Keratinocyte (primary cell): ENCODE measurements around the gene AGR3. TPM values are rescaled to one million over a fixed set of nuclear protein-coding genes. Genes with fewer than 3 reads are reported as not detected.

Experiments
- DNase-seq: peaks from one replicate; pipeline ENCODE4 v3.0.0-alpha.2; 2011; ENCODE audit warnings: low read depth, missing footprints, low spot score
- FAIRE-seq: peaks from 2 replicates; lab custom pipeline; 2011; peaks lifted over from hg19 to GRCh38; lab: Jason Lieb, UNC
- H2AFZ ChIP-seq: 2 replicates; pipeline ENCODE4 v1.6.0; 2012; ENCODE audit warnings: low read length, control low read depth, inconsistent platforms; ENCODE audit not compliant: control insufficient read depth
- H3K27ac ChIP-seq: 2 replicates; pipeline ENCODE4 v1.5.1; 2011; ENCODE audit warnings: low read length; ENCODE audit not compliant: control insufficient read depth, insufficient read depth
- H3K27me3 ChIP-seq: 3 replicates; pipeline ENCODE4 v1.6.0; 2011; ENCODE audit warnings: low read length; ENCODE audit not compliant: control insufficient read depth, insufficient read depth; ENCODE audit errors: extremely low read depth
- H3K36me3 ChIP-seq, 2 experiments: 2 replicates in 1 of 2; 3 replicates in 1 of 2; pipeline ENCODE4 v1.5.1; 2011; ENCODE audit warnings: low read length in 2 of 2, mild to moderate bottlenecking in 1 of 2; ENCODE audit not compliant: control insufficient read depth in 2 of 2, insufficient read depth in 2 of 2; ENCODE audit errors: extremely low read depth in 1 of 2
- H3K4me1 ChIP-seq: 3 replicates; pipeline ENCODE4 v1.5.1; 2011; ENCODE audit warnings: low read length; ENCODE audit not compliant: control insufficient read depth, insufficient read depth; ENCODE audit errors: extremely low read depth
- H3K4me2 ChIP-seq: 3 replicates; pipeline ENCODE4 v1.6.0; 2011; ENCODE audit warnings: low read depth, low read length; ENCODE audit not compliant: control insufficient read depth, insufficient read depth; ENCODE audit errors: extremely low read depth
- H3K4me3 ChIP-seq, 3 experiments: fragments of 200-600 bp in 1 of 3; sonication (generic) in 1 of 3; 2 replicates in 2 of 3; 3 replicates in 1 of 3; pipeline ENCODE4 v1.5.1; 2011 to 2016; ENCODE audit warnings: low read length in 3 of 3, mild to moderate bottlenecking in 3 of 3, control low read depth in 2 of 3, inconsistent platforms in 1 of 3, low read depth in 1 of 3, mixed read lengths in 1 of 3, mixed run types in 1 of 3, moderate library complexity in 1 of 3; ENCODE audit not compliant: control insufficient read depth in 2 of 3, insufficient read depth in 2 of 3; ENCODE audit errors: extremely low read depth in 1 of 3
- H3K79me2 ChIP-seq: 2 replicates; pipeline ENCODE4 v1.6.0; 2012; ENCODE audit warnings: low read length; ENCODE audit not compliant: control insufficient read depth, insufficient read depth
- H3K9ac ChIP-seq: 3 replicates; pipeline ENCODE4 v1.6.0; 2011; ENCODE audit warnings: low read length; ENCODE audit not compliant: control insufficient read depth, insufficient read depth; ENCODE audit errors: extremely low read depth
- H3K9me1 ChIP-seq: 3 replicates; pipeline ENCODE4 v1.6.0; 2011; ENCODE audit warnings: low read length; ENCODE audit not compliant: control insufficient read depth, insufficient read depth; ENCODE audit errors: extremely low read depth
- H3K9me3 ChIP-seq: 2 replicates; pipeline ENCODE4 v1.5.1; 2012; ENCODE audit warnings: low read depth, low read length; ENCODE audit not compliant: control insufficient read depth
- H4K20me1 ChIP-seq: 3 replicates; pipeline ENCODE4 v1.6.0; 2011; ENCODE audit warnings: low read length; ENCODE audit not compliant: control insufficient read depth, insufficient read depth; ENCODE audit errors: extremely low read depth
- EZH2 ChIP-seq: IDR thresholded peaks from one replicate; pipeline ENCODE4 v1.6.1; 2012; ENCODE audit warnings: inconsistent platforms, mild to moderate bottlenecking, low read length, moderate library complexity
- dilution Hi-C: fragments of 300-500 bp; cut with MboI; formaldehyde crosslinking; loops from one replicate; pipeline ENCODE4 v1.7.0; 2020; ENCODE audit warnings: low sequenced_read_pairs; ENCODE audit not compliant: extremely low pct_ligation_motif_present
- polyA plus RNA-seq, 5 experiments: library from polyadenylated mRNA; depleted of rRNA in 3 of 5; stranded (reverse) in 3 of 5; stranded (forward) in 1 of 5; unstranded in 1 of 5; fragments of >200 nt; gene quantifications; 1 replicate in 1 of 5; 2 replicates in 3 of 5; 3 replicates in 1 of 5; pipeline versions ENCODE4 v1.2.1 to v1.2.3, GENCODE V29; 2011 to 2012; ENCODE audit warnings: missing spikeins in 2 of 5, low read depth in 1 of 5, low replicate concordance in 1 of 5
- TF ChIP-seq, protein P1 (sequence below), 3 experiments: IDR thresholded peaks in 1 of 3; conservative IDR thresholded peaks in 1 of 3; optimal IDR thresholded peaks in 1 of 3; 2 replicates in 2 of 3; 3 replicates in 1 of 3; pipeline versions ENCODE3 to v1.5.1; 2011; ENCODE audit warnings: low read length in 3 of 3, mild to moderate bottlenecking in 3 of 3, moderate library complexity in 2 of 3, control low read depth in 1 of 3, inconsistent platforms in 1 of 3; ENCODE audit not compliant: insufficient read depth in 2 of 3; ENCODE audit errors: extremely low read depth in 1 of 3

Gene AGR3
- polyA plus RNA-seq, 1 donor (not counting 4 experiments of a cell fraction or from before 2014, with no cell fraction given) = not detected

DNA sequence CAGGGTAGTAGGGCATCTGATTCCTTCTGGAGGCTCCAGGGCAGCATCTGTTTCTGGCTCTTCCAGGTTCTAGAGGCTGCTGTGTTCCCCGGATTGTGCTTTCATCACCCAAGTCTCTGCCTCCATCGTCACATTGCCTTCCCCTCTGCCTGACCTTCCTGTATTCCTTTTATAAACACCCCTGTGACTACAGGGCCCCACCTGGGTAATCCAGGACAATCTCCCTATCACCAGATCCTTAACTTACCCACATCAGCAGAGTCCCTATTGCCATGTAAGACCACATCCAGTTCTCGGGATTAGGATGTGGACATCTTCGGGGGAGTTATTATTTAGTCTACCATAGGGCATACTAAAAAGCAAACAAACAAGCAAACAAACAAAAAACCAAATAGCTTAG, 39.4 kb upstream of the AGR3 start:
- Histone ChIP-seq H3K4me2 (no peak overlapping the region), H3K4me3 (no peak overlapping the region), H3K79me2 (no peaks in the 10 kb centered on the region), H4K20me1 (no peaks in the 10 kb centered on the region), H3K27me3 (no peaks in the 10 kb centered on the region), H3K4me1 (peaks cover 29% of the 10 kb centered on the region), H3K9me1 (no peaks in the 10 kb centered on the region), H2AFZ (no peak overlapping the region), H3K9ac (no peak overlapping the region), H3K9me3 (no peaks in the 10 kb centered on the region), H3K36me3 (peaks cover 0 to 1% of the 10 kb centered on the region in 2 experiments), H3K27ac (no peak overlapping the region)
- FAIRE-seq (no peak), DNase-seq (no peak)
- TF ChIP-seq, protein P1, sequence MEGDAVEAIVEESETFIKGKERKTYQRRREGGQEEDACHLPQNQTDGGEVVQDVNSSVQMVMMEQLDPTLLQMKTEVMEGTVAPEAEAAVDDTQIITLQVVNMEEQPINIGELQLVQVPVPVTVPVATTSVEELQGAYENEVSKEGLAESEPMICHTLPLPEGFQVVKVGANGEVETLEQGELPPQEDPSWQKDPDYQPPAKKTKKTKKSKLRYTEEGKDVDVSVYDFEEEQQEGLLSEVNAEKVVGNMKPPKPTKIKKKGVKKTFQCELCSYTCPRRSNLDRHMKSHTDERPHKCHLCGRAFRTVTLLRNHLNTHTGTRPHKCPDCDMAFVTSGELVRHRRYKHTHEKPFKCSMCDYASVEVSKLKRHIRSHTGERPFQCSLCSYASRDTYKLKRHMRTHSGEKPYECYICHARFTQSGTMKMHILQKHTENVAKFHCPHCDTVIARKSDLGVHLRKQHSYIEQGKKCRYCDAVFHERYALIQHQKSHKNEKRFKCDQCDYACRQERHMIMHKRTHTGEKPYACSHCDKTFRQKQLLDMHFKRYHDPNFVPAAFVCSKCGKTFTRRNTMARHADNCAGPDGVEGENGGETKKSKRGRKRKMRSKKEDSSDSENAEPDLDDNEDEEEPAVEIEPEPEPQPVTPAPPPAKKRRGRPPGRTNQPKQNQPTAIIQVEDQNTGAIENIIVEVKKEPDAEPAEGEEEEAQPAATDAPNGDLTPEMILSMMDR (optimal IDR thresholded peaks at IDR 0.05 in 1 of 3, IDR thresholded peaks at IDR 0.05 in 1 of 3, conservative IDR thresholded peaks at IDR 0.05 in 1 of 3; ENCODE audit: extremely low read depth in 1 of 3, insufficient read depth in 2 of 3, low read length in 3 of 3) = no peak
- no peak for TF ChIP-seq EZH2
- dilution Hi-C loops = no loop called here

DNA sequence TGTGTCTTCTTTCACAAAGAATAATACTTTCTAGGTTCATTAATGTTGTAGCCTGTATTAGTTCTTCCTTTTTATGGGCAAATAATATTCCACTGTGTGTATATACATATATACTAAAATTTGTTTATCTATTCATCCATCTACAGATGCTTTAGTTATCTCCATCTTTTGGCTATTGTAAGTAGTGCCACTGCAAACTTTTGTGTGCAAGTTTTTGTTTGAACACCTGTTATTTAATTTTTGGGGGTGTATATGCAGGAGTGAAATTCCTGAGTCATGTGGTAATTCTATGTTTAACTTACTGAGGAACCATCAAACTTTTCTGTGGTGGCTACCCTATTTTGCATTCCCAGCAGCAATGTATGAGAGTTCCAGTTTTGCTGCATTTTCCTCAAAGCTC, 37.7 kb upstream of the AGR3 start:
- Histone ChIP-seq H4K20me1 (no peaks in the 10 kb centered on the region), H3K4me2 (no peak overlapping the region), H3K9ac (no peak overlapping the region), H3K9me1 (no peaks in the 10 kb centered on the region), H3K4me3 (no peak overlapping the region), H3K27ac (no peak overlapping the region), H3K4me1 (peaks cover 45% of the 10 kb centered on the region), H3K79me2 (no peaks in the 10 kb centered on the region), H2AFZ (no peak overlapping the region), H3K9me3 (no peaks in the 10 kb centered on the region), H3K36me3 (no peaks in the 10 kb centered on the region), H3K27me3 (no peaks in the 10 kb centered on the region)
- no peak for FAIRE-seq
- dilution Hi-C loops = no loop called here
- no peak for TF ChIP-seq EZH2
- TF ChIP-seq, protein P1 (optimal IDR thresholded peaks at IDR 0.05 in 1 of 3, IDR thresholded peaks at IDR 0.05 in 1 of 3, conservative IDR thresholded peaks at IDR 0.05 in 1 of 3; ENCODE audit: extremely low read depth in 1 of 3, insufficient read depth in 2 of 3, low read length in 3 of 3) = no peak
- DNase-seq = no peak
